GM21423 (cell line): ENCODE measurements around the gene TIE1.

ENCODE experiments used
- ATAC-seq: cut with Tn5 transposase; IDR thresholded peaks from one replicate; pipeline ENCODE4 v1.9.1; 2021; ENCODE audit warnings: mild to moderate bottlenecking, moderate library complexity; ENCODE audit not compliant: unreplicated experiment

The TIE1 gene

DNA sequence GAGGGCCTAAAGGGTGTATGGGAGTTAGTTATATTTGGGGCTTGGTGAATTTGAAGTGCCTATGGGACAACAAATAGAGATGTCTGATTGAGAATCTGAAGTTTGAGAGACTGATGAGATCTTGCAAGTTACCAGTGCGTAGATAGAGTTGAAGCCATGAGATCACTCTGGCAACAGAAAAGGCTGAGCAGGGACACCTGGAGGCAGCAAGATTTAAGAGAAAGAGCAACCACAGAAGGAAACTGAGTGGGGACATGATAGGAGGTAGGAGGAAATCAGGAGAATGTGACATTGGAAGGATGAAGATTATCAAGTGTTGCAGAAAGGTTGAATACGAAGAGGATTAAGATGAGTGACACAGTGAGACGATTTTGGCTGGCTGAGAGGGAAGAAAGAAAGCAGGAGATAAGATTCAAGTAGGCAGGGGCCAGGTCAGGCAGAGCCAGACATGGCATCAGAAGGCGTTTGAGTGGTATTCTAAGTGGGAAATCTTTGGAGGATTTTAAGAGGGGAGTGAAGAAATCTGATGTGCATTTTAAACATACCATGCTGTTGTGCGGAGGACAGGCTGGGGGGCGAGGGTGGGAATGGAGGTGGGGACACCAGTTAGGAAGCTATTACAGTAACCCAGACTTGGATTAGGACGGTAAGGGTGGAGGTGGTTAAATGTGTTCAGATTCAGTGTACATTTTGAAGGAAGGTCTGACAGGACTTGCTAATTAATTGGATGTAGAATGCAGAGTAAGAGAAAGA lies 33.8 kb downstream of the TIE1 start:
- no peak for ATAC-seq

DNA sequence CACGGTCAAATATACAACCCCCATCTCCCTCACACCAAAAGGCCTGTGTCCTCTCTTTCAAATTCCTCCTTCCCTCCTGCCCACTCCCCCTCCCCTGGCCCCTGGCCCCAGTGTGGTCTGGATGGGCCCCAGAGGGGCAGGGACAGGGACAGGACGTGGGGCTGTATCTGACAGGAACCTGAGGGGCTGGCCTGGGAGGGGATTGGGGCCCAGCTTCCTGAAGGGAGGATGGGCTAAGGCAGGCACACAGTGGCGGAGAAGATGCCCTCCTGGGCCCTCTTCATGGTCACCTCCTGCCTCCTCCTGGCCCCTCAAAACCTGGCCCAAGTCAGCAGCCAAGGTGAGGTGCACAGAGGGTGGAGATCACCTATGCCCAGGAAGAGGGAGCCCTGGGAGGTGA lies 36.8 kb downstream of the TIE1 start, which contains the start of gene MPL:
Gene MPL (plus strand): TSS at position 231 of the 400 bp plus-strand sequence. CDS start 31 bp downstream, at position 262.
- no peak for ATAC-seq

DNA sequence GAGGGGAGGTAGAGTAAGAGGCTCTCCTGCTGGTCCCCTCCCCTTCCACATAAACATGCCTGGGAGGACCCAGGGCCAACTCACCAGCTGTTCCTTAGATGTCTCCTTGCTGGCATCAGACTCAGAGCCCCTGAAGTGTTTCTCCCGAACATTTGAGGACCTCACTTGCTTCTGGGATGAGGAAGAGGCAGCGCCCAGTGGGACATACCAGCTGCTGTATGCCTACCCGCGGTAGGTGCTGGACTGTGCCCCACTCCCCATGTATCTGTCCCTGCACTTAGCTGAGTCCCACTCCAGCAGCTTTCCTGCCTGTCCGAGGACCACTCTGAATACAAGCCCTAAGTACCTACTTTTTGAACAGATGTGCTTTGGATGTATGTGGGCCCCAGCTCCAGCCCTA lies 37.2 kb downstream of the TIE1 start:
- no peak for ATAC-seq

DNA sequence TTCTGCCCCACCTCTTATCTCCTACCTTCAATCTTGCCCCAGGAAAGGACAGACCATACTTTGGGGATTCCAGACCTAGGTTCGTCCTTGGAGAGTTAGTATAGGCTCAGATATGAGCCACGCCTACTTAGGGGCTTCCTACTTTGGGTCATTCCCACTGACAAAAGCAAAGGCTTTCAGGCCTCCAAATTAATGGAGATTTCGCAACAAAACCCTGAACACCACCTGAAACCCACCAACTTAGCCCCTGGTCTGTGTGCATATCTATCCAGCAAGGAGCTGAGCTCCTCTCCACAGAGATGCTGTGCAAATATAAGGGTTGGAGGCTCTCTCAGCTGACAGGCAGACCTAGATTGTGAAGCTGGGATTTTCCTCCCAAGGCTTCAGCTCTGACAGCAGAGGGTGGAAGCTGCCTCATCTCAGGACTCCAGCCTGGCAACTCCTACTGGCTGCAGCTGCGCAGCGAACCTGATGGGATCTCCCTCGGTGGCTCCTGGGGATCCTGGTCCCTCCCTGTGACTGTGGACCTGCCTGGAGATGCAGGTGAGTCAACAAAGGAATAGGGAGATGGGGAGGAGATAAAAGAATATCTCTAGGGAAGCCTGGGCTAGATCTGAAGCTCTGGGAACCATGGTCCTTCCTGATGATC lies 38.9 kb downstream of the TIE1 start:
- ATAC-seq: no peak

- no peak for ATAC-seq
Observed at GRCh38 chr1:43340559-43340958, 39.8 kb downstream of the TIE1 start.

GRCh38 chr1:43344267-43344850 lies 43.6 kb downstream of the TIE1 start:
- no peak for ATAC-seq

DNA sequence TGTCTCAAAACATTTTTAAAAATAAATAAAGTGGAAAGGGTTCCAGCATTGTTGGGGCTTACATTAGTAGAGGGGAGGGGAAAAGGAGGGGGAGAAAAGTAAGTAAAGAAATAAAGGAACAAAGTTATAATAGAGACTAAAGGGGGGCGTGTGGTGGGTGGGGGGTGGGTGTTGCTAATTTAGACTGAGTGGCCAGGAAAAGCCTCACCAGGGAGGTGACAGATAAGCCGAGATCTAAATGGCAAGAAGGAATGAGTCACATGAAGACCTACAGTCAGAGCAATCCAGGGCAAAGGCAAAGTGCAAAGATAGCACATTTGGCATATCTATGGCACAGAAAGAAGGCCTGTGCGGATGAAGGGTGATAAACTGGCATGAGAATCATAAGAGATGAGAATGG lies 44.3 kb downstream of the TIE1 start:
- no peak for ATAC-seq

- no peak for ATAC-seq
Observed at GRCh38 chr1:43346636-43347035, 45.9 kb downstream of the TIE1 start.

- no peak for ATAC-seq
Observed at GRCh38 chr1:43348343-43348808, 47.6 kb downstream of the TIE1 start.

DNA sequence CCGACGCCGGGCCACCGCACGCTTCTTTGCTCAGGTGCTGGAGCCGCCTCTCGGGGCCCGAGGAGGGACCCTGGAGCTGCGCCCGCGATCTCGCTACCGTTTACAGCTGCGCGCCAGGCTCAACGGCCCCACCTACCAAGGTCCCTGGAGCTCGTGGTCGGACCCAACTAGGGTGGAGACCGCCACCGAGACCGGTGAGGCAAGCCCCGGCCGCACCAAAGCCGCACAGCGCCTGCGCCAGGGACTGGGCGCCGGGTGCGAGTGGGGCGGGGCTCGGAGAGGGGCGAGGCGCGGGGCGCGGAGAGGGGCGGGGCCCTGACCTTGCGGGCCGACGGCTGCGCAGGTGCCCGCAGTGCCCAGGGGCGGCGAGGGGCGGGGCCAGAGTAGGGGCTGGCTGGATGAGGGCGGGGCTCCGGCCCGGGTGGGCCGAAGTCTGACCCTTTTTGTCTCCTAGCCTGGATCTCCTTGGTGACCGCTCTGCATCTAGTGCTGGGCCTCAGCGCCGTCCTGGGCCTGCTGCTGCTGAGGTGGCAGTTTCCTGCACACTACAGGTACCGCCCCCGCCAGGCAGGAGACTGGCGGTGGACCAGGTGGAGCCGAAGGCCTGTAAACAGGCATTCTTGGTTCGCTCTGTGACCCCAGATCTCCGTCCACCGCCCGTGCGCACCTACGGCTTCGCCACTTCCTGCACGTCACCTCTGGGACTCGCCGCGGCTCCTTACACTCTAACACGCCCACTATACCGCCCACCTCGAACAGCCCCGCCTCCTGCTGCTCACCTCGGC lies 48.2 kb downstream of the TIE1 start:
- ATAC-seq: peak; percentile 58

DNA sequence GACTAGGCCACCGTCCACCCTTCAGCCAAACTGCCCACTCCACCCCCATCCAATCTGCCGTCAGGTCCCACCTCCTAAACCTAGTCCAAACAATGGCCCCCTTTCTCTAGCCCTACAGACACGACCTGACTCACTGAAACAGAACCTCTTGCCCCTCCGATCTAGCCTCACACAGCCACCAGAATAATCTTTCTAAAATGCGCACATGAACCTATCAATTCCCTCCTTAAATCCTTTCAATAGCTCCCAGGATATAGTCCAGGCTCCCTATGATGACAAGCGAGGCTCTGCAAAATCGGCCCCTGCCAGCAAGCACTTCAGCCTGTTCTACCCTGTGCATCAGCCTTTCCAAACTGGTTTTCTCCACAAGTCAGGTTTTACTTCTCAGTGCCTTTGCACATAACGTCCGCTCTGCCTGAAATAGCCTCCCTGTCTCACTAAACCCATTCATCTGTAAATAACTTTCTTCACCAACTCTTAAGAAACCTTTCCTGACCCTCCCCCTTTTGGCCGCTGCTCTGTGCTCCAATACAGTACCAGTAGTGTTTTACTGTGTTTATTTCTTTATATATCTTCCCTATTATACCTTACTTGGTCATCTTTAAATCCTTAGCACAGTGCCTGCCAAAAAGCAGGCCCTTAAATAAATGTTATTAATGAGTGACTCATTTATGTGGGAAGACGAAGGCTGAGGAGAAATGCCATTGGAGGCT lies 49.0 kb downstream of the TIE1 start:
- ATAC-seq: no peak

GRCh38 chr1:43350976-43351375 lies 50.2 kb downstream of the TIE1 start:
- no peak for ATAC-seq

- ATAC-seq: no peak
Observed at GRCh38 chr1:43351421-43352350, 50.9 kb downstream of the TIE1 start.

GRCh38 chr1:43352351-43352705 lies 51.5 kb downstream of the TIE1 start:
- no peak for ATAC-seq

GRCh38 chr1:43352881-43353280 lies 52.1 kb downstream of the TIE1 start:
- no peak for ATAC-seq

- no peak for ATAC-seq
Observed at GRCh38 chr1:43354471-43354870, 53.7 kb downstream of the TIE1 start.

DNA sequence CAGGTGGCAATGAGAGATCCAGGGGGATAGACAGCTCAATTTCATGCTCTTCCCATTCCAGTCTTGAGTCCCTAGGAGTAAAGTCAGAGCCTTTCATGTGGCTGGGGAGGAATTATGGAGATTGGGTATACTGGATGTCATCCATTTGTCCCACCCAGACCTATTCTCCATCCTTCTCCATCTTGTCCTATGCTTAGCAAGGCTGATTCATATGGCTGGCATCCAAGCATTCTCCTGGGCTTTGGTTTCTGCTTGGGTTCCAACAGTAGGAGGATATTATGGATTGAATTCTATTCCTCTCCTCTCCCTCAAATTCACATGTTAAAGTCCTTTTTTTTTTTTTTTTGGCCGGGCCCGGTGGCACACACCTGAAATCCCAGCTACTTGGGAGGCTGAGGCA lies 54.2 kb downstream of the TIE1 start:
- ATAC-seq: no peak

GRCh38 chr1:43357251-43357650 lies 56.5 kb downstream of the TIE1 start:
- no peak for ATAC-seq

DNA sequence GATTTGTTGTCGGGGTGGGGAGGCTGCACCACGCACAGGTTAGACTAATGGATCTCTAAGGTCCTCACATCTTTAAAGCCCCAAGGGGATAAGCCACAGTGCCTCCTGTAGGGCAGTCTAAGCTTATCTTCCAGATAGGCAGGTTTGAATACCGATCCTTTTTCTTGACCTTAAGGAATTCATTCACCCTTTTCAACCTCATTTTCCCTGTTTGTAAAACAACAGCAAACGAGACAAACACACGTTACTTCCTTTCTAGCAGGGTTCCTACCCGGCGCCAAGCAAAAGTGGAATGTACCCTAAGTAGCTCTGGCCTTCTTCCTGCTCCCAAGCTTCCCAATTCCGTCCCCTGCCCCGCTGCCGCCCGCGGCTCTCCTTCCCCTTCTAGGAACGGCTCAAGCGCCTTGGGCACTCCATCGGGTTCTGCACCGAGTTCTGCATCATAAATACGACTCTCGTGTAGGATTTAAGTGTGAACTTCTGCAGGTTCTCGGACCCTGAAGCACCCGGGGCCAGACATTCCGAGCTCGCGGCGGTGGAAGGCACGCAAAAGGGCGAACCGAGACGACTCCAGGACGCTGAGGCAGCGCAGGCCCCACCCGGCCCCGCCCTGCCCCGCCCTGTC lies 57.5 kb downstream of the TIE1 start:
- peak; percentile 9 for ATAC-seq
